Fibroblast of gingiva (primary cell): Measurements from ENCODE around the gene BTG2.

Source experiments
- DNase-seq: peaks from one replicate; pipeline ENCODE4 v3.0.0-alpha.2; 2011; ENCODE audit warnings: low read depth

The BTG2 gene

GRCh38 chr1:203317429-203318228, 12.3 kb downstream of the BTG2 start:
- no peak for DNase-seq

GRCh38 chr1:203318229-203318517, 12.9 kb downstream of the BTG2 start:
- DNase-seq: no peak

DNA sequence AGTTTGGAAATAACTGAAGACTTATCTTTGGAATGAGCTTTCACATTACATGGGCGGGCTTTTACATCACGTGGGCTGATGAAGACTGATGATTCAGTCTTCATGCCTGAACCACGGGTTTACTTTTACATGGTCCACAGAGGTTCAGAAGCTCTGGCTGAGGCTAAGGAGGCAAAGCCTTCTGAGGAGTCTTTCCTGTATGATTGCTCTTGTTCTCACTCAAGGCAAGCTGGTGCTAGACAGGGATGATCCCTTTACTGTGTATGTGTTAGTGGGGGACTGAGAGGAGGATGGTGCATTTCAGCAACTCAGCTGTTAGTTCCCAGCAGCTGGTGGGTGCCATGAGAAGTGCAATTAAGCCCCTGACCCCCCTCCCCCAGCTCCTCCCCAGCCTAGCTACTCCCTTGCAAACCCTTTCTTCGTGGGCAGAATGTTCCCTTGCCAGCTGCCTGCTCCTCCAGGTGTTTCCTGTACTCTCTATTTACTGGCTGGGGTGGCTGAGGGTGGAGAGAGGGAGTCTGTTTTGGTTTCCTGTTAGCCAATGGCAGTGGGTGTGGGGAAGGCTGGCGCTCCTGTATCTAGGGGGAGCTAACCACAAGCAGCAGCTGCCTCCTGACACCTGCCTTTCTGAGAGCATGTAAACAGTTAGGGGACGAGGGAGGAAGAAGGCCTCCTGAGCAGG, 15.4 kb downstream of the BTG2 start:
- DNase-seq: no peak

DNA sequence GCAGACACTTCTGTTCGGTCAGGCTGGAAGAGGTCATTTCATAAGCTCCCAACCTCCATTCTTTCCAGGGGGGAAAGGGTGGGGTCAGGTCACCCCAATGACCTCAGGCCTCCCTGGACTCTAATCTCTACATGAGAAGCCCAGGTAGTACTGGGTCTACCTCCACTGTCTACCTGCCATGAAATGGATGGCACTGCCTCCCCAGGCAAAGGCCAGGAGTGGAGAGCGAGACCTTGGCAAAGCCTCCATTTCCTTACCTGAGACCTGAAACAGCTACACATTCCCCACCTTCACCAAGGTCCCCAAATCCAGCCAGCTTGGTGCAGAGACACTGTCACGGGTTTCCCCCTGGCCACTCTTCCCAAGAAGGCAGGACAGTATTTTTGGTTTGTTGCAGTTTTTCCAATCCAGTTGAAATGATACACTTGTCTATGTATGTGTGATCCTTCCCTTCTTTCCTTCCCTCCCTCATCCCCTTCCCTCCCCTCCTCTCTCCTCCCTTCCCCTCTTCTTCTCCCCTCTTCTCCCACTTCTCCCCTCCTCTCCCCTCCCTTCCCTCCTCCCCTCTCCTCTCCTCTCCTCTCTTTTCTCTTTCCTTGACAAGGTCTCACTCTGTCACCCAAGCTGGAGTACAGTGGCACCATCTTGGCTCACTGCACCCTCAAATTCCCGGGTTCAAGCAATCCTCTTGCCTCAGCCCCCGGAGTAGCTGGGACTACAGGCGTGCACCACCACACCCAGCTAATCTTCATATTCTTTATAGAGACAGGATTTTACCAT, 16.1 kb downstream of the BTG2 start:
- no peak for DNase-seq

DNA sequence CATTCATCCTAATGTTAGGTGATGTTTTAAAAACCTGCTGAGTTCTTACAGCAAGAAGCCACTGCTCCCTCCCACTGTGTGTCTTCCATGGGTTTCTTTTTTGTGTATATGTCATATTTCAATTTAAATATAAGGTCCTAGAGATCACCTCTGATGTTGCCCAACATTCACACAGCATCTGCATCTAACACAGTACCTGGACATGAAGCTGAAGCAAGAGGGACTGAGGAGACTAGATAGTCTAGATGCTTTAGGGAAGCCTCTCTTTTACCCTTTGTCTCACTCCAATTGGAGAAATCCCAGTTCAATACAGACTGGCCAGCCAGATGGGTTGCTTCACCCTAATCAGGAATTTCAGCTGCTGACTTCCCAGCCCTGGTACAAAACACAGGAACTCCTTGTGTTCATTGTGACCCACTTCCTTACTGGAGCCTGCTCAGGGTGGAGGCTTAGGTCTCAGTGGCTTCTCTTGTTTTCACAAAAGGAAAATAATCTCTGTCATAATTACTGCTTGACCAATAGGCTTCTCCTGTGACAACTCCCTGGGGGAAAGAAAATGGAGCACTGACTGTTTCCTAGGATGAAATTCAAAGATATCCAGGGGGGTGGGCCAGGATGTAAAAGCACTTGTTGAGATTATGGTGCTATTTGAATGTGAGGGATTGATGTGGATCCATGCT, 17.3 kb downstream of the BTG2 start:
- peak; percentile 46 for DNase-seq

GRCh38 chr1:203323587-203323986, 18.3 kb downstream of the BTG2 start:
- peak; percentile 30 for DNase-seq

DNA sequence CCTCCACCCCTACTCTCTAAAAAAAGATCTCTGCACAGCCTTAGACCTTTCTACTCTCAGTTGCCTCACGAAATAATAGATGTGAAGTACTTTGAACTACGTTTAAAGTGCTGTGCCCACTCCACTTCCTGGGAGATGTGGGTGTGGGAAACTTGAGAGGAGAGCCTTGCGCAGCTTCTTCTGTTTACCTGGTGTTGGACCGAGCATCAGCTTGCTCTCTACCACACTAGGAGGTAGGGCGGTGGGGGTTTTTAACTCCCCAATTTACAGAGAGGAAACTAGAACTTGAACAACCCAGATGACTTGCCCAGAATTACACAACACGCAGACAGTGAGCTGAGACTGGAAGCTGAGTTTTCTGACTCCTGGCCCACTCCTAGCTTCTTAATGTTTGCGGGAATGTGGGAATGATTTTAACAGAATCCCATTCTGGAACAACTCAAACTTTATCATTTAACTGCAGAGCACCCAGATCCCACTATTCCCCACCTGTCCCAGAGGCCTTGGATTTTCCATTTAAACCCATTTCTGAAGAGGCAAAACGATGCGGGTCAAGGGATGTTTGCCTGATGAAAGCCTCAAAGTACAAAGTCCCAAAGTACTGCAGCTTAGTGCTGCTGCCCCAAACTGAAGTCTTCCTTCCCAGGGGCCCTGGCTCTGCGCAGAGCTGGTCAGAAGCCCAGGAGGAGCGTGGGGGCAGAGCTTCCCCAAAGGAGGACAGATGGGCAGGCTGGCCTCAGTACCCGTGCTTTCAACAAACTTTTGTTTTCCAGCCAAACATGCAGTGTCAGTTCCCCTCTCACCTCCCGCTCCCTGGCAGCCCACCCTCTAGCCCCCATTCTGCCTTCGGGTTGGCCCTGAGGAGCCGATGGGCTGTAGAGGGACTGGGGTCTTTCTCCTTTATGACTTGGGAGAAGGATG, 19.0 kb downstream of the BTG2 start:
- DNase-seq: no peak

DNA sequence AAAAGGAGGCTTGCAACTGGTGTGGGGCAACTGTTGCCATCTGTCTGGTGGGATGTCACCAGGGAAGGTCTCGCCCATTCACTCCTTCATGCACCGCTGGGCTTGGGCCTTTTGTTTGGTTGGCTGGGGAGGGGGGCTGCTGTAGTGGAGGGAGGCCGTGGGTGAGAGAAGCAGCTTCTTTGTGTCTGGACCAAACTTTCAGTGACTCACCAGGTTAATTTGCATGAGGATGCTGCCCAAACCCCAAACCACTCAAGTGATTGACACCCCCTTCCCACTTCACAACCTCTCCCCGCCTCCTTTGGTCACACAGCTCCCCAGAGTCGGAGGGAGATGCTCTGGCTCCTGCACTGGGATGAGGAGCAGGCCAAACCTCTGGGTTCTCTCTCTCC, 19.7 kb downstream of the BTG2 start:
- DNase-seq: no peak

DNA sequence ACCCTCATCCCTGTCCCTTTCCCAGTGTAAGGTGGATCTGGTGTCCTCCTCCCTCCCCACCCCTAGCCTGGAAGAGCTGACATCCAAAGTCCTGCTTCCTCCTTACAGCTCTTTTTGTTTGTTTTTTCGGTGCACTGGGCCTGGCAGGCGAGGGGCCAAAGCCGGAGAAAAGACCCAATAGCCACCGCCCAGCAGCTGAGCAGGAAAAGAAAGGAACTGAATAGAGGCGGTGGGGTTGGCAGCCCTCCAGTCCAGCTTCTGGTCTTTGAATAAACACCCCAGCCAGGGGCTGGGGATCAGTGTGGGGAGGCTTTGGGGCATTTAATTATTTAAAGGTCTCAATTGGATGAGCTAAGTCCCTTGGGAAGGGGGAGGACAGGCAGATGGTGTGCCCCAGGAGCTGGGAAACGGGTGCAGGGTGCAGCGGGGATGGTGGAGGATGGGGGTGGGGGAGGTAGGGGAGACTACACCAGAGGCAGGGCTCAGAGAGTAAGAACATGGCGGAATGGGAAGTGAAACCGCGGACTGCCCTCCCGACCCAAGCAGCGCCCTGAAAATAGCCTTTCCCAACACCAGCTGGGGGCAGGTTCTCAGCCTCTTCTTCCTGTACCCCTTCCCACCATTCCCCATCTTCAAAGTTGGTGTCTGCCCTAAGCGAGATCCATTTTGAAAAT, 20.2 kb downstream of the BTG2 start:
- DNase-seq: no peak

DNA sequence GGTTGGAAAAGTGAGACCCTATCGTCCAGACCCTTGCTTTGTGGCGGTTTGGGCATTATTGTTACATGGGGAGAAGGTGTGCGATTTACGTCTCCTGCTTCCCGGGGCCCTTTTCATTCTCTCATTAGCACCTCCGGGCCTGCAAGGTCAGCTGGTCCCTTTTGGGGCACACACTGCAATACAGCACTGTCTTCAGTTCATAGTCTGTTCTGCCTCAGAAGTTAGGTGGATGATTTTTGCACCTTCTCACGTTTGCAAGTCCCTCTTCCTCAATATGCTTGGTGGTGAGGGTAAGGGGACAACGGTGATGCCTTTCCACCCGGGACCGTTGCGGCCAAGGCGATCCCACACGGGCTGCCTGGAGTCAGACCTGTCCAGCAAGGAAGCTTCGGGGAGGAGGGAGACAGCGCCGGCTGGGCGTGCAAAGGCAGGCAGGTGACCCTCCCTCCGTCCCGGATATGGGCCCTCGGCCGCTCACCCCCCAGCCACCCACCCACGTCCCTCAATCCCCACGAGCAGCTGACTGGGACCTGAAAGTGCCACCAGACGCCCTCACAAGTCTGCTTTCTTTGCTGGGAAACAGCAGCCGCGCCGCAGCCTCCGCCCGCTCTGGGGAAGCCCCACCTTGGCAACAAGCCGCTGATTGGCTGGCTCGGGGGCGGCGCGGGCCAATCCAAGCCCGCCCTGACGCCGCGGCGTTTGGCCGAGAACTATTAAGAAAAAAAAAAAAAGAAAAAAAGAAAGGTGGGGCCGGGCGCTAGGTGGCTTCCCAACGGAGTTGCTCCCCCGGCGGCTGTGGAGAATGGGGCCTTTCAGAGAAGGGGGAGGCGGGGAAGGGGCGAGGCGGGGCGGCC, 21.7 kb downstream of the BTG2 start:
- peak; percentile 75 for DNase-seq

- DNase-seq: peak; percentile 21
These were observed 22.6 kb downstream of the BTG2 start for GRCh38 chr1:203327684-203328457.

DNA sequence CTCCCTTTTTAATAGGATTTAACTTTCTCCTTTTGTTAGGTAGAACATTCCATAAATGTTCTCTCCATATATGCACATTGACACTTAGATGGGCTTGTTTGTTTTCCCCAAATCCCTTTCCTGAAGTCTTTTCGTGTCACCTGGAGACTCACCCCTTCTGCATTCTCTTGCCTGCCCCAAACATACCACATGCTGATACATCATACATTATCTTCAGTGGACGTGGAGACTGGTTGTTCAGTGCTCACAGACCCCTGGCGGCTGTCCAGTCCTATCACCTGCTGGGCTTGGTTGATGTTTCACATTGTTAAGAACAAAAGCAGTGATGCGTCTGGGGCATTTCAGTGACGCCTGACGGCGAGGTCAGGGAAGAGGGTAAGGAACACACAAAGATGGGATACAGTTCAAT, 23.4 kb downstream of the BTG2 start:
- no peak for DNase-seq

GRCh38 chr1:203331224-203331623, 25.9 kb downstream of the BTG2 start:
- DNase-seq: no peak

DNA sequence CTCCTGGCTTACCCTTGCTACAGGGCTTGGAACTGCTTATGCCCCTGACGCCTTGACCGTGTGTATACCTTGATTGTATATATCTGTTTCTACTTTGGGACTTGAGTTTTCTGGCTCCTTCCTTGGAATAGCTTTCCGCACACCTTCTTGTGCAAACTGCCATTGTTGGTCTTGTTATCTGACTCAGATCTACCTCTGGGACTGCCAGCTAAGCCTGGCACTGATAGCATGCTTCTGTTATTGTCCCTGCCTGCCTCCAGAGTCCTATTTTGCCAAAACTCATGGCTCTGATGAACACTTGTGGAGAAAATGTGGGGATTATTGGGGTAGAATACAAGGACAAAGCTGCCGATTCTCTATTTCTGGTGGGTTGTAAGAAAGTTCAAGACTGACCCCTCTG, 30.2 kb downstream of the BTG2 start:
- DNase-seq: no peak

- no peak for DNase-seq
These were observed 30.8 kb downstream of the BTG2 start for GRCh38 chr1:203336097-203336496.

DNA sequence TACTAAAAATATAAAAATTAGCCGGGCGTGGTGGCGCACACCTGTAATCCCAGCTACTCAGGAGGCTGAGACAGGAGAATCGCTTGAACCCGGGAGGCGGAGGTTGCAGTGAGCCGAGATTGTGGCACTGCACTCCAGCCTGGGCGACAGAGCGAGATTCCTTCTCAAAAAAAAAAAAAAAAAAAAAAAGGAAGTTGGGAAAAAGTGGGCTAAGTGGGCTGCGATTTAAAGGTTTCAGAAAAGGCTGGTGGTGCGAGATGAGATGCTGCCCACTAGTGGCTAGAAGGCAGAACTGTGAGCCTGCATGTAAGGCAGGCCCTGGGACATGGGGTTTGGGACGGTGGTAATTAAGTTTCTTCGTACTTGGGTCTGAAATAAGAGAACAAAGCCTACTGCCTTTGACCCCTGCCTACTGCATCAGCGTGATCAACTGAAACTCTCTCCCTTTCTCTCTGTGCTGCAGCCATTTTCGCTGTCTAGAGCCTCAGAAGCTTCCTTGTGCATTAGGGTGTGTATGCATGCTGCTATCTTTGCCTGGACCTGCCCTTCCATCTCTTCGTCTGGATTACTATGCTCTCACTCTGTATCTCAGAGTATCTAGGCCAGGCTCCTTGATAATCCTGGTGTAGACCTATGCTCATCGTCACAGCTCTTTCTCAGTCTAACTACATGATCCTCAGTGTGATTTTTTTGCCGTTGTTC, 33.2 kb downstream of the BTG2 start:
- DNase-seq: peak; percentile 40

GRCh38 chr1:203340112-203340790, 34.9 kb downstream of the BTG2 start:
- peak; percentile 72 for DNase-seq
